ENCODE results near the gene PTPRG. TPM values are rescaled to one million over a fixed set of nuclear protein-coding genes. Genes with fewer than 3 reads are reported as not detected.

The PTPRG gene
- total and polyA plus RNA-seq, 2 donors (not counting 3 experiments of a cell fraction or from before 2014, with no cell fraction given): 8.9 to 39.1 TPM

DNA sequence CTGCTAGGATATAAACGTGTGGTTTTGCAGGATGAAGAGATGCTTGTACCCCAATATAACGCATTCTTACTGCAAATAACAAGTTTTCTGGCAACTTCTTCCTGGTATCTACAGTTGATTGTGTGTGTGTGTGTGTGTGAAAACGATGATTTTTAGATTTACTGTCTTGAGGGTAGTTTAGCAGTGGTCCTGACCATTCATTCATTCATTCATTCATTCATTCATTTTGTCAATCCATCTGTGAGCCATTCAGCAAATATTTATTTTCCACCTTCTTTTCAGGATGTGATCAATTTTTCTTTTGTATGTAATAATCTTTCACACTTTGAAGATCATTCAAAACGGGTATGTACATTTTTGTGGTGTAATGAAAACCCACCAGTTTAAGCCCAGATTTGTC, 250.7 kb downstream of the PTPRG start:
- ChIA-PET CTCF (no interaction called here), POLR2A (no interaction called here)
- Histone ChIP-seq H3K79me2 (ENCODE audit: control insufficient read depth, insufficient read depth, low read length) (no peaks in the 10 kb centered on the region), H2AFZ (ENCODE audit: low read depth, low read length) (no peak overlapping the region), H3K4me2 (ENCODE audit: insufficient read depth, low read length) (no peak overlapping the region), H3K9me3 (replicated peaks; ENCODE audit: control insufficient read depth, insufficient read depth, low read length) (no peaks in the 10 kb centered on the region), H3K27ac (ENCODE audit: insufficient read depth, low read depth, low read length) (no peak overlapping the region), H3K36me3 (ENCODE audit: control insufficient read depth in 2 of 2, extremely low read depth in 1 of 2, insufficient read depth in 2 of 2, low read length in 2 of 2) (no peaks in the 10 kb centered on the region), H3K4me1 (ENCODE audit: control insufficient read depth, extremely low read depth, insufficient read depth, low read length) (no peaks in the 10 kb centered on the region), H3K9ac (replicated peaks; ENCODE audit: extremely low read depth, insufficient read depth, low read length) (no peak overlapping the region), H3K4me3 (replicated peaks in 1 of 3; ENCODE audit: insufficient read depth in 1 of 3, low read depth in 1 of 3, low read length in 3 of 3) (no peak overlapping the region), H3K27me3 (ENCODE audit: control insufficient read depth in 2 of 2, insufficient read depth in 2 of 2, low read length in 2 of 2) (no peaks in the 10 kb centered on the region), H3K9me1 (replicated peaks; ENCODE audit: control insufficient read depth, extremely low read depth, insufficient read depth, low read length) (no peaks in the 10 kb centered on the region), H4K20me1 (replicated peaks; ENCODE audit: control insufficient read depth, extremely low read depth, insufficient read depth, low read length) (no peaks in the 10 kb centered on the region)
- DNase-seq (ENCODE audit: low read depth, low spot score) (no peak), FAIRE-seq (no peak)
- TF ChIP-seq MAX (IDR thresholded peaks at IDR 0.05; ENCODE audit: insufficient read depth, insufficient read length) (no peak), GATA2 (IDR thresholded peaks at IDR 0.05; ENCODE audit: insufficient read depth, insufficient read length, low read depth, low read length) (no peak), POLR2A (IDR thresholded peaks at IDR 0.05; ENCODE audit: low read depth, low read length) (no peak), FOS (IDR thresholded peaks at IDR 0.05; ENCODE audit: borderline replicate concordance, insufficient read depth, low read length) (no peak), JUN (IDR thresholded peaks at IDR 0.05; ENCODE audit: borderline replicate concordance, insufficient read depth, insufficient read length, low read depth) (no peak), EZH2 (IDR thresholded peaks at IDR 0.05; ENCODE audit: borderline replicate concordance, low read depth, low read length, severe bottlenecking) (no peak), POLR2AphosphoS5 (IDR thresholded peaks at IDR 0.05; ENCODE audit: insufficient read depth, low read depth, low read length) (no peak), CTCF (IDR thresholded peaks at IDR 0.05; ENCODE audit: extremely low read depth in 1 of 2, insufficient read depth in 1 of 2, low read depth in 1 of 2, low read length in 2 of 2) (no peak), MYC (IDR thresholded peaks at IDR 0.05; ENCODE audit: low read depth, low read length) (no peak)
- intact Hi-C loops (cut with micrococcal nuclease) (no loop called here), dilution Hi-C loops (cut with MboI; ENCODE audit: extremely low pct_ligation_motif_present, low sequenced_read_pairs) (no loop called here)
- no TSS peak for BruUV-seq (replicated peaks)
